ENCODE measurements around the gene DRD3. TPM values are rescaled to one million over a fixed set of nuclear protein-coding genes. Genes with fewer than 3 reads are reported as not detected.

Gene DRD3
- total and polyA plus RNA-seq, 2 of the 8 experiments (the other 6 are each of a cell fraction or from before 2014, with no cell fraction given), result 0.32 to 1.3 TPM

DNA sequence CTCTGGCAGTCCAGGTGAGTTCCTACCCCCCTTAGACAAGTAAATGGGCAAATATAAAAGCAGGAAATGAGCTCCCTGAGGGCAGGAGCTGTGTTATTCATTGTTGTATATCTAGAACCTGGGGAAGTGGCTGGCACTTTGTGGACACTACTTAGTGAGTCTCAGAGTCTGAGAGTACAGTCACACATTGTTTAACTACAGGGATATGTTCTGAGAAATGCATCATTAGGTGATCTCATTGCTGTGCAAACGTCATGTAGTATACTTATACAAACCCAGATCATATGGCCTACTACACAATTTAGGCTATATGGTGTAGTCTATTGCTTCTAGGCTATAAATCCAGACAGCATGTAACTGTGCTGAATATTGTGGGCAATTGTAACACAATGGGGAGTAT, 52.4 kb downstream of the DRD3 start:
- H4K8ac ChIP-seq (ENCODE audit: extremely low read depth, insufficient read depth, low read length), result no peak overlapping the region
- no peak overlapping the region for H2BK5ac ChIP-seq (ENCODE audit: low read depth, low read length)
- H2AFZ ChIP-seq (ENCODE audit: low read length), result no peak overlapping the region
- no peak overlapping the region for H3K14ac ChIP-seq (ENCODE audit: insufficient read length)
- no peaks in the 10 kb centered on the region for H3K79me2 ChIP-seq (ENCODE audit: control insufficient read depth in 1 of 2, insufficient read depth in 2 of 2, low read length in 2 of 2)
- ChIA-PET CTCF (ENCODE audit: partially characterized antibody) (interaction anchor here (0.6 to 1.2 kb wide), 3 partner anchors 22 to 165 kb away, joined by 3 to 4 read pairs (median 3); no protein-coding TSS in a partner anchor), POLR2A (ENCODE audit: partially characterized antibody) (no interaction called here)
- H4K5ac ChIP-seq (ENCODE audit: insufficient read length, low read depth, low read length), result no peak overlapping the region
- no peak overlapping the region for H2BK120ac ChIP-seq (replicated peaks; ENCODE audit: low read depth, low read length)
- FAIRE-seq, result no peak
- TF ChIP-seq CBX8 (IDR thresholded peaks at IDR 0.05; ENCODE audit: borderline replicate concordance, low read depth, low read length), result no peak
- no peak overlapping the region for H3K18ac ChIP-seq (ENCODE audit: extremely low read depth, low read length)
- H3K23ac ChIP-seq (ENCODE audit: insufficient read length), result no peak overlapping the region
- H3K4me1 ChIP-seq (replicated peaks in 1 of 4; ENCODE audit: control insufficient read depth in 3 of 4, insufficient read depth in 4 of 4, low read length in 3 of 4), result no peaks in the 10 kb centered on the region
- H3K23me2 ChIP-seq (ENCODE audit: low read depth, low read length), result no peaks in the 10 kb centered on the region
- H3K36me3 ChIP-seq (ENCODE audit: control insufficient read depth in 2 of 4, insufficient read depth in 4 of 4, low read length in 3 of 4), result no peaks in the 10 kb centered on the region
- H3K4me2 ChIP-seq (ENCODE audit: insufficient read depth in 1 of 2, low read depth in 2 of 2, low read length in 2 of 2), result no peak overlapping the region
- no peak overlapping the region for H2AK5ac ChIP-seq (ENCODE audit: low read depth, low read length)
- H2BK12ac ChIP-seq (ENCODE audit: low read depth, low read length), result no peak overlapping the region
- no peak overlapping the region for H3K4me3 ChIP-seq (ENCODE audit: extremely low read depth in 1 of 4, insufficient read depth in 2 of 4, low read depth in 3 of 4, low read length in 4 of 4)
- no peak overlapping the region for H4K91ac ChIP-seq (replicated peaks; ENCODE audit: insufficient read length, low read length)
- no peak overlapping the region for H3K27ac ChIP-seq (ENCODE audit: low read depth, low read length)
- no peaks in the 10 kb centered on the region for H3K27me3 ChIP-seq (replicated peaks in 1 of 4; ENCODE audit: control insufficient read depth in 3 of 4, extremely low read depth in 1 of 4, insufficient read depth in 3 of 4, low read length in 3 of 4)
- H3K4ac ChIP-seq (replicated peaks; ENCODE audit: insufficient read length, low read depth, low read length), result no peak overlapping the region
- H3K79me1 ChIP-seq (ENCODE audit: low read depth, low read length), result no peaks in the 10 kb centered on the region
- H2BK15ac ChIP-seq (ENCODE audit: low read length), result no peak overlapping the region
- no peak overlapping the region for H3K9ac ChIP-seq (replicated peaks in 1 of 4; ENCODE audit: extremely low read depth in 1 of 4, low read depth in 3 of 4, low read length in 3 of 4)
- H2BK20ac ChIP-seq (ENCODE audit: low read length), result no peak overlapping the region
- 78% methylated on average over 1 of the region's 1 CpG; no CpG with 5 or more reads in 1 of the 2 experiments for WGBS, 2 experiments (ENCODE audit: extremely low coverage in 1 of 2, insufficient coverage in 1 of 2, insufficient read length in 1 of 2, insufficient replicate concordance in 2 of 2, low coverage in 1 of 2, low lambda C conversion rate in 2 of 2, missing lambda C conversion rate in 1 of 2)
- no peaks in the 10 kb centered on the region for H3K9me3 ChIP-seq (ENCODE audit: insufficient read depth in 2 of 2, low read depth in 1 of 2, low read length in 1 of 2)
- DNase-seq (ENCODE audit: low read depth in 1 of 2, low spot score in 2 of 2), result no peak
- H4K20me1 ChIP-seq (replicated peaks in 1 of 2; ENCODE audit: control insufficient read depth in 1 of 2, insufficient read depth in 2 of 2, low read length in 2 of 2), result no peaks in the 10 kb centered on the region
- no peak overlapping the region for H3K56ac ChIP-seq (replicated peaks; ENCODE audit: insufficient read length, low read depth, low read length)
